MCF 10A (cell line): ENCODE measurements around the gene HSPBP1. TPM values are rescaled to one million over a fixed set of nuclear protein-coding genes. Genes with fewer than 3 reads are reported as not detected.

ENCODE experiments used
- BruUV-seq: library from RNA; stranded (reverse); fragments of 400-500 nt; replicated peaks from 2 replicates; lab custom pipeline; 2021; lab: Mats Ljungman, UMichigan
- CTCF ChIA-PET: fragments of 300-600 bp; sonication (Branson Sonifier 250); formaldehyde crosslinking; extraction: SDS; loops from one replicate; lab custom pipeline; 2021; ENCODE audit warnings: antibody characterized with exemption, inconsistent platforms; lab: Yijun Ruan, JAX
- POLR2A ChIA-PET: fragments of 300-600, 350-650 bp; sonication (Branson Sonifier 250); formaldehyde crosslinking; extraction: SDS; loops from one replicate; lab custom pipeline; 2020; ENCODE audit warnings: antibody characterized with exemption, inconsistent platforms; lab: Yijun Ruan, JAX
- DNase-seq: peaks from one replicate; pipeline ENCODE4 v3.0.0-alpha.2; 2018; ENCODE audit not compliant: unreplicated experiment
- H3K27ac Mint-ChIP-seq: one replicate; pipeline ENCODE4 v1.8.0; 2022; ENCODE audit warnings: mild to moderate bottlenecking, low read depth, mixed read lengths; ENCODE audit not compliant: unreplicated experiment
- H3K27me3 Mint-ChIP-seq: one replicate; pipeline ENCODE4 v1.8.0; 2022; ENCODE audit warnings: mixed read lengths; ENCODE audit not compliant: insufficient read depth, unreplicated experiment
- H3K36me3 Mint-ChIP-seq: one replicate; pipeline ENCODE4 v1.8.0; 2022; ENCODE audit warnings: mild to moderate bottlenecking, moderate library complexity, mixed read lengths; ENCODE audit not compliant: insufficient read depth, unreplicated experiment
- H3K4me1 Mint-ChIP-seq: one replicate; pipeline ENCODE4 v1.8.0; 2022; ENCODE audit warnings: mixed read lengths; ENCODE audit not compliant: insufficient read depth, unreplicated experiment
- H3K4me3 Mint-ChIP-seq: one replicate; pipeline ENCODE4 v1.8.0; 2022; ENCODE audit warnings: mild to moderate bottlenecking, moderate library complexity, mixed read lengths; ENCODE audit not compliant: unreplicated experiment
- H3K9me3 Mint-ChIP-seq: one replicate; pipeline ENCODE4 v1.8.0; 2022; ENCODE audit warnings: mixed read lengths; ENCODE audit not compliant: unreplicated experiment
- CTCF ChIP-seq: fragments of 200-600 bp; IDR thresholded peaks from one replicate; pipeline ENCODE4 v1.8.0; 2022; ENCODE audit warnings: antibody characterized with exemption, mild to moderate bottlenecking; ENCODE audit not compliant: unreplicated experiment
- intact Hi-C: fragments of 100-400 bp; cut with micrococcal nuclease; formaldehyde crosslinking; loops from 2 replicates; pipeline ENCODE4 v1.14.1; 2022
- total RNA-seq: library from RNA; stranded (reverse); gene quantifications from 2 replicates; pipeline ENCODE4 v1.2.3, GENCODE V29; 2022

The HSPBP1 gene
- total RNA-seq, 1 experiment from 2014 or later: 53.1 TPM

- POLR2A ChIA-PET: interaction anchor here (0.6 to 3.3 kb wide), 9 partner anchors 9 to 1343 kb away, joined by 3 to 16 read pairs (median 4); partner anchors contain the start of genes SYT5 and TMEM238
- Mint-ChIP-seq H3K4me1 (peaks cover 36% of the 10 kb centered on the region), H3K9me3 (no peaks in the 10 kb centered on the region), H3K27ac (peak overlapping the region; percentile 92), H3K27me3 (no peaks in the 10 kb centered on the region), H3K4me3 (peak overlapping the region; percentile 88), H3K36me3 (peaks cover 25% of the 10 kb centered on the region)
- TF ChIP-seq CTCF: no peak
- CTCF ChIA-PET: interaction anchor here (1.1 to 1.6 kb wide), 4 partner anchors 24 to 116 kb away, joined by 3 to 6 read pairs (median 4); partner anchors contain the start of gene DNAAF3
- intact Hi-C loops: loop anchor here (5.0 kb wide), 1 partner anchor 90 kb away; the partner anchor contains the start of gene DNAAF3
- BruUV-seq: TSS peak; percentile 29
- no peak for DNase-seq
Observed at GRCh38 chr19:55256562-55257460, 23.1 kb downstream of the HSPBP1 start.

GRCh38 chr19:55255618-55256423 is 24.1 kb downstream of the HSPBP1 start:
- peaks cover 24% of the 10 kb centered on the region for H3K36me3 Mint-ChIP-seq
- no TSS peak for BruUV-seq
- no peak for TF ChIP-seq CTCF
- intact Hi-C loops: loop anchor here (5.0 kb wide), 1 partner anchor 89 kb away; the partner anchor contains the start of gene DNAAF3
- H3K27ac Mint-ChIP-seq: peak overlapping the region; percentile 92
- POLR2A ChIA-PET: interaction anchor here (0.5 to 3.3 kb wide), 7 partner anchors 23 to 138 kb away, joined by 3 to 16 read pairs (median 4); partner anchors contain the start of genes SYT5 and TMEM238
- peak overlapping the region; percentile 88 for H3K4me3 Mint-ChIP-seq
- H3K9me3 Mint-ChIP-seq: no peaks in the 10 kb centered on the region
- peak; percentile 20 for DNase-seq
- H3K27me3 Mint-ChIP-seq: no peaks in the 10 kb centered on the region
- peaks cover 42% of the 10 kb centered on the region for H3K4me1 Mint-ChIP-seq
- CTCF ChIA-PET: interaction anchor here (0.6 to 1.3 kb wide), 8 partner anchors 11 to 1365 kb away, joined by 3 to 6 read pairs (median 3); no protein-coding TSS in a partner anchor

GRCh38 chr19:55254625-55254977 is 25.3 kb downstream of the HSPBP1 start:
- CTCF ChIA-PET: interaction anchor here (0.7 to 1.0 kb wide), 2 partner anchors 107 to 190 kb away, joined by 3 read pairs; no protein-coding TSS in a partner anchor
- Mint-ChIP-seq H3K27me3 (no peaks in the 10 kb centered on the region), H3K4me3 (no peak overlapping the region), H3K27ac (peak overlapping the region; percentile 92), H3K4me1 (peaks cover 45% of the 10 kb centered on the region), H3K9me3 (no peaks in the 10 kb centered on the region), H3K36me3 (peaks cover 22% of the 10 kb centered on the region)
- POLR2A ChIA-PET: interaction anchor here (0.7 to 1.0 kb wide), 2 partner anchors 16 to 137 kb away, joined by 3 read pairs; no protein-coding TSS in a partner anchor
- no peak for TF ChIP-seq CTCF
- no peak for DNase-seq
- BruUV-seq: no TSS peak
- intact Hi-C loops: no loop called here
